Measurements from ENCODE around the gene TSACC. TPM values are rescaled to one million over a fixed set of nuclear protein-coding genes. Genes with fewer than 3 reads are reported as not detected.
"Not testable (repeated sequence)": the region's sequence is repeated elsewhere in the genome, so short reads cannot be mapped to it uniquely, and the experiment has no call there.

TSACC gene
- total RNA-seq, 1 experiment from 2014 or later, result not detected

DNA sequence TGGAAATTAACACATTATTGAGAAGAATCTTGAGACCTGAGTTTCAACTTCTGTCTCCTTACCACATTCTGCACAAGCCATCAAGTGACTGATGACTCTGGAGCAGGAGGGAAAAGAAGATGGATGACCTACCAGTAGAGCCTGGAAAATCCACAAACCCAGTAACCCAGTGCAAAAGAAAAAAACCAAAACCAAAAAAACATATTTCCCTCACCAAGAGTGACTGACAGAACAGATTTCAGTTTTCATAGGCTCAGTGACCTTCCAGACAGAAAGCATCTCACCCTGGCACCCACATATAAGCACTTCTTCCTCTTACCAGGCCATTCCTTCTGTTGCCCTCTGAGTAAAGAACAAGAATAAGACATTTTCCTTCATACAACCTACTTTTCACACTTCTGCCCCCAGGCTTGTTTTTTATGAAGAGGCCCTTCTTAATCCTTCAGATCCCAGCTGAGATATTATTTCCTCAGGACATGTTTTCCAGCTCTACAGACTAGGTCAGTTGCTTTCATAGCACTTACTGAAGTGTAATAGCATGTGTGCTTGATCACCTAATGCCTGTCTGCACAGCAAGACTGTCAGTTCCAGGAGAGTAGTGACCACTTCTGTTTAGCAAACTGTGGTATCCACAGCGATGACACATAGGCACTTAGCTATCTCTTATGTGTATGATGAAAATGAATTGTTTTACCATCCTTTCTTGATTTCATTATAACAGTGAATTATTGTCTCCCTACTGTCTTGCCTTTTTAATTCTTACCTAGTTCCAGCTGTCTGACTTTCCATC lies 4.0 kb downstream of the TSACC start:
- in situ Hi-C loops (cut with HindIII; ENCODE audit: low sequenced_read_pairs), result no loop called here
- DNase-seq (ENCODE audit: low spot score), result no peak

DNA sequence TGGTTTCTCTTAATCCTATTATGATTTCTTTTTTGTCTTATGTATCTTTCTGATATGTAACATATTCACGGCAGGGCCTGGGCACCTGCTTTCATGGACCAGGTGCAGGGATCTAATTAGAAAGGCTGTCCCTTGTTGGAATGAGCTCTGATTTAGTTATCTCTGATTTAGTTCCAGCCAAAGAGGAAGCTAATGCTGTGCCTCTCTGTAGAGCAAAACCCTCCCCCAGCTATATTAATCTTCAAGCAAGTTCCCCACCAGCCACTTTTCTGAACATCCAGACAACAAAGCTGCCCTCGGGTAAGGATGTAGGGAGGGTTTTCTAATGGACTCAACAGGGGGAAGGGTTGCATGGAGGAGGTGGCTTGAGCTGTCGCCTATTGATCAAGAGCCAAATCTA lies 6.1 kb downstream of the TSACC start:
- in situ Hi-C loops (cut with HindIII; ENCODE audit: low sequenced_read_pairs), result no loop called here
- DNase-seq (ENCODE audit: low spot score), result no peak

DNA sequence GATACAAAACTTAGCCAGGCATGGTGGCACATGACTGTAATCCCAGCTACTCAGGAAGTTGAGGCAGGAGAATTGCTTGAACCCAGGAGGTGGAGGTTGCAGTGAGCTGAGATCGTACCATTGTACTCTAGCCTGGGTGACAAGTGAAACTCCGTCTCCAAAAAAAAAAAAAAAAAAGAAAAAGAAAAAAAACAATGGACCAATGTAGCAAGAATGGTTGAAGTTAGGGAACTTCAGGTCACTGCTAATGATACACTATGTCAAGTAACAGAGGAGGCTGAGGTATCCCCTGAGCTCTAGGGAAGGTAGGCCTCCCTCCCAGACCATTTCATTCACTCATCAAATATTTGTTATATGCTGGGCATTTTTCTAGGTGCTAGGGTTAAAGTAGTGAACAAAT lies 7.7 kb downstream of the TSACC start:
- in situ Hi-C loops (cut with HindIII; ENCODE audit: low sequenced_read_pairs); DNase-seq (ENCODE audit: low spot score): not testable (repeated sequence)

DNA sequence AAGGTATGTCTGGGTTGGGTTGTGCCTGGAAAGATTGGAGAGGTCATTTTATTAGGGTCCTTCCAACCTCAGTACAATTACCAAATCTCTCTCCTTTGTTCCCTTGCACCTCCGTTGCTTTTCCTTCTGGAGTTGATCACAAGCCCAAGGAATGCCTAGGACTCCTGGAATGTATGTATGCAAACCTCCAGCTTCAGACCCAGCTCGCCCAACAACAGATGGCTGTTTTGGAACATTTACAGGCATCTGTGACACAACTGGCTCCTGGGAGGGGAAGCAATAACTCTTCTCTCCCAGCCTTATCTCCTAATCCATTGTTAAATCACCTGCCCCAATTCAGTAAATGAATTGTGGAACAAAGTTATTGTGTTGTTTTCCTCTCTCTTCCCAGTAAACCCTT lies 8.3 kb downstream of the TSACC start:
- DNase-seq (ENCODE audit: low spot score), result no peak
- in situ Hi-C loops (cut with HindIII; ENCODE audit: low sequenced_read_pairs), result no loop called here

DNA sequence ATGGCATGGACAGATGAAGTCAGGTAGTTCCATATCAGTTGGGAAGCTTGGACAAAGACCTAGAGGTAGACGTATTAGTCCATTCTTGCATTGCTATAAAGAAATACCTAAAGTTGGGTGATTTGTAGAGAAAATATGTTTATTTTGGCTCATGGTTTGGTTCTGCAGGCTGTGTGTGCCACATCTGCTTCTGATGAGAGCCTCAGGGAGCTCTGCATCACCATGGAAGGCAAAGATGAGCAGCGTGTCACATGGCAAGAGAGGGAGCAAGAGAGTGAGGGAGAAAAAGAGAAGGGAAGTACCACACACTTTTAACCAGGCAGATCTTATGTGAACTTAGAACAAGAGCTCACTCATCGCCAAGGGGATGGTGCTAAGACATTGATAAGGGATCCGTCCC lies 9.0 kb downstream of the TSACC start:
- DNase-seq (ENCODE audit: low spot score), result no peak
- in situ Hi-C loops (cut with HindIII; ENCODE audit: low sequenced_read_pairs), result no loop called here

DNA sequence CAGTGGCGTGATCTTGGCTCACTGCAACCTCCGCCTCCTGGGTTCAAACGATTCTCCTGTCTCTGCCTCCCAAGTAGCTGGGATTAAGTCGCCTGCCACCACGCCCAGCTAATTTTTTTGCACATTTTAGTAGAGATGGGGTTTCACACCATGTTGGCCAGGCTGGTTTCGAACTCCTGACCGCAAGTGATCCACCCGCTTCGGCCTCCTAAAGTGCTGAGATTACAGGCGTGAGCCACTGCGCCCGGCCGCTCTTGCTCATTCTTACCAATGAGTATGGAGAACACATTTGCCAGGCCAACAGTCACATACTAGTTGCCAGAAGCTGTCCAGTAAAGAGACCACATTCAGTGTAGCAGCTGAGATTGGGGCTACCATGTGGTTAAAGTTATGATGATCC lies 14.2 kb downstream of the TSACC start:
- in situ Hi-C loops (cut with HindIII; ENCODE audit: low sequenced_read_pairs); DNase-seq (ENCODE audit: low spot score): not testable (repeated sequence)

DNA sequence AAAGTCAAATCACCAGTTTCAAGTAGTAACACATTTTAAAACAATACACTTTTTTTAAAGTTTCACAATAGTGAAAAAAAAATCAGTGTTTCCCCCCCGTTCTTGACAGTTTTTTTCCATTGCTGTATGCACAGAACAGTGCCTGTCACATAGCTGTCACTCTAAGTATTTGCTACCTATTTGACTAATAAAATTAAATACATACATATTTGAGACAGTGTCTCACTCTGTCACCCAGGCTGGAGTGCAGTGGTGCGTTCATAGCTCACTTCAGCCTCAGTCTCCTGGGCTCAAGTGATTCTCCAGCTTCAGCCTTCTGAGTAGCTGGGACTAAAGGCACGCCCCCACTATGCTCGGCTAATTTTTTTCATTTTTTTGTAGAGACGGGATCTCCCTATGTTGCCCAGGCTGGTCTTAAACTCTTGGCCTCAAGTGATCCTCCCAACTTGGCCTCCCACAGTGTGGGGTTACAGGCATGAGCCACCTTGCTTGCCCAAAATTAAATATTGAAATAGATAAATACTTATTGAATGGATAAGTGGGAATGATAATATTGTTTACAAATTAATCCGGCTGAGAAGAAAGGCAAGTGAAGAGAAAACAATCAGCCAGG lies 18.0 kb downstream of the TSACC start:
- DNase-seq (ENCODE audit: low spot score), result no peak
- in situ Hi-C loops (cut with HindIII; ENCODE audit: low sequenced_read_pairs), result no loop called here

DNA sequence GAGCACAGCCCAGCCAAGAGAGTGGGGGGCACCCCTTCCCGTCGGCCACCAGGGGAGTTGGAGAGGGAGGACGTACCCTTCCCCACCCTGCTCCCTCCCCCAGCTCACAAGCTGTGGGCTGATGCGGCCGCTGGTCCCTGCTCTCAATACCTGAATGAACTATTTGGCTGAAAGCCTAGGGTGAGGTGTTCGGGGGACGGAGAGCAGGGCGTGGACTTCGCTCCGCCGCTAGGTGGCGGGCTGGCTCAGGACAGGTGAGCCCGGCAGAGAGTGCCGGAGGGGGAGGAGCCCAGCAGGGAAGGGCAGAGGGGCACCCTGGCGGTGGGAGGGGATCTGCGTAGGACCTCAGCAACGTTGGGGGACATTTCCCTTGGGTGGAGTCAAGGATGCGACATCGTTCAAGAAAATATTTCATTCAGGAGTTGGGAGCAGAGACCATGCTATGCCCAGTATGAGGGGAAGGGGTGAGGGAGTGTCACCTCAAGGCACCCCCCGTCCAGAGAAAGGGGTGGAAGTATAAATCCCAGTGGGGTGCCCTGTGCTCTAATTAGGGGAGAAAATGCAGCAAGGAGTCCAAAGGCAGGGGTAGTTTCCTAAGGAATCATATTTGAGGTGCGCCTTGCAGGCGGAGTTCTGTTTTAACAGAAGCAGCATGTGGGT lies 18.7 kb downstream of the TSACC start:
- in situ Hi-C loops (cut with HindIII; ENCODE audit: low sequenced_read_pairs), result no loop called here
- peak; percentile 81 for DNase-seq (ENCODE audit: low spot score)

DNA sequence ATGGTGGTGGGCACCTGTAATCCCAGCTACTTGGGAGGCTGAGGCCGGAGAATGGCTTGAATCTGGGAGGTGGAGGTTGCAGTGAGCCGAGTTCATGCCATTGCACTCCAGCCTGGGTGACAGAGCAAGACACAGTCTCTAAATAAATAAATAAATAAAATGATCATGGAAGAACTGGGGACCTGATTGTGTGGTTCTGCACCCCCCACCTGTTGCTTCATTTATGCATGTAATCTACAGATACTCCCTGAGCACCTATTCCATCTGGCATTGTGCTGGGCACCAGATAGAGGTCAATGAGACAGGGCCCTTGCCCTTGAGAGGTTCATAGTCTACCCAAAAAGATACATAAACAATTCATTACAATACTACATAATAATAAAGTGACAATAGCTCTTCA lies 19.7 kb downstream of the TSACC start:
- DNase-seq (ENCODE audit: low spot score), result no peak
- in situ Hi-C loops (cut with HindIII; ENCODE audit: low sequenced_read_pairs), result no loop called here

DNA sequence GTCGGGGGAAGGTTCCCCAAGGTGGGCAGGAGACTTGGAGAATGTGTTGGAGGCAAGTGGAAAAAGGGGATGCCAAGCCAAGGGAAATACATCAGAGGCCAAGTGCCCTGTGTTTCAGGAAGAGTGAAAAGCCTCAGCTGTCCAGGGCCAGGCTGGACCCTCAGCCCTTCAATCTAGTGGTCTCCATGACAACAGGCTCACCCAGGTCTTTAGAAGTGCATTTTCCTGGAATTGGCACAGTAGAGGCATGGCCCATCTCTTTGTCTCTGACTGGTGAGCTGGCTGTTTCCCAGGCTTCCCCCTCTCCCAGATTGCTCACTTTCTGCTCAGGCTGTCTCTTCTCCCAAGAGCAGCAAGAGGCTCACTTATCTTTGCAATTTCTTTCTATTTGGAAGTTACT lies 20.3 kb downstream of the TSACC start:
- no peak for DNase-seq (ENCODE audit: low spot score)
- in situ Hi-C loops (cut with HindIII; ENCODE audit: low sequenced_read_pairs), result no loop called here

DNA sequence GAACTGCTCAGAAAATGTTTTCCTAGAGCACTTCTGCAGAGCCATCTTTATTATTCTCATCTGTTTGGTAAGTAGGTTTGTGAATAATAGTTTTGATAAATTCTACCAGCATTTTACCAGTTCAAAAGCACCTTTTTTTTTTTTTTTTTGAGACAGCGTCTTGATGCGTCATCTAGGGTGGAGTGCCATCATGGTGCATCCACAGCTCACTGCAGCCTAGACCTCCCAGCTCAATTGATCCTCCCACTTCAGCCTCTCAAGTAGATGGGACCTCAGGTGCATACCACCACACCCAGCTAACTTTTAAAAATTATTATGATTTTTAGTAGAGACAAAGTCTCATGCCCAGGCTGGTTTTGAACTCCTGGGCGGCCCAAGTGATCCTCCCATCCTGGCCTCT lies 20.9 kb downstream of the TSACC start:
- in situ Hi-C loops (cut with HindIII; ENCODE audit: low sequenced_read_pairs), result no loop called here
- DNase-seq (ENCODE audit: low spot score), result no peak

DNA sequence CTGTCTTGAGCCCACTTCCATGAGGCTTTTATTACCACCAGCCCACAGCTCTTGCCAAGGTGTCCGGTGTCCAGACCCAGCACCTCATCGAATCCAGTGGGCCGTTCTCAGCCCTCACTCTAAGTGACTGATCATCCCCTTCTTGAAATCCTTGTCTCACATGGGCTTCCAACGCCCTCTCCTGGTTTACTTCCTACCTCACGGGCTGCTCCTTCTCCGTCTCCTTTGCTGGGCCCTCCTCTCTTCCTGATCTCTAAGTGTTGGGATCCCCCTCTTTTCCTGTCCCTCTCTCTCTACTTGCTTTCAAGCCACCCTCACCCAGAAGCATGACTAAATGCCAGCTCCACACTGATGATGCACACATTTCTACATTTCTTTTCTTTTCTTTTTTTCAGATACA lies 21.6 kb downstream of the TSACC start:
- in situ Hi-C loops (cut with HindIII; ENCODE audit: low sequenced_read_pairs), result no loop called here
- DNase-seq (ENCODE audit: low spot score), result no peak

DNA sequence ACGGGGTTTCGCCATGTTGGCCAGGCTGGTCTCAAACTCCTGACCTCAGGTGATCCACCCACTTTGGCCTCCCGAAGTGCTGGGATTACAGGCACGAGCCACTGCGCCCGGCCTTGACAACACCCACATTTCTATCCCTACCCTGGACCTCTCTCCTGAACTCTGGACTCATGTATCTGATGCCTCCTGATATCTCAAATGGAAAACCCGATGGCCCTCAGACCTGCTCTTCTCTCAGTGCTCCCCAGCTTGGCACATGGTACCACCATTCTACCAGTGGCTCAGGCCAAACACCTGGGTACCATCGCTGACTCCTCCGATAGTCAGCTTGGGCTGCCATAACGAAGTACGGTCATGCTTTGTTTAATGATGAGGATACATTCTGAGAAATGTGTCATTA lies 22.2 kb downstream of the TSACC start:
- in situ Hi-C loops (cut with HindIII; ENCODE audit: low sequenced_read_pairs), result no loop called here
- no peak for DNase-seq (ENCODE audit: low spot score)

DNA sequence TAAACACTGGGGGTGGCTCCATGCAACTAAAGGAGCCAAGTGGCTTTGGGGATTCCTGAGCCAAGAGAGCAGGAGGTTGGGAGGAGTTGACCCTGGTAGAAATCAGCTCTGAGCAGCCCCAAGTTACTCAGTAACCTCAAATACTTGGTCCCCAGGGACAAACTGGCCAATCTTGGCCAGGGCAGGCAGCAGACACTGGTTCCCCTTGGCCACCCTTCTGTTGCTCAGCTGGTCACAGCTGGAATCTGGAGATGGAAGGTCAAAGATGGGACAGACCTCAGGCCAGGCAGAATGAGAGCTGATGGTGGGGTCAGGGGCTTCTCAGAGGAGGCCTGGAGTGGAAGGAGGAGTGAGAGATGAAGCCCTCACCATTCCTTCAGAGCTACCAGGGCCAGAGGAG lies 27.4 kb downstream of the TSACC start:
- in situ Hi-C loops (cut with HindIII; ENCODE audit: low sequenced_read_pairs), result no loop called here
- DNase-seq (ENCODE audit: low spot score), result no peak

DNA sequence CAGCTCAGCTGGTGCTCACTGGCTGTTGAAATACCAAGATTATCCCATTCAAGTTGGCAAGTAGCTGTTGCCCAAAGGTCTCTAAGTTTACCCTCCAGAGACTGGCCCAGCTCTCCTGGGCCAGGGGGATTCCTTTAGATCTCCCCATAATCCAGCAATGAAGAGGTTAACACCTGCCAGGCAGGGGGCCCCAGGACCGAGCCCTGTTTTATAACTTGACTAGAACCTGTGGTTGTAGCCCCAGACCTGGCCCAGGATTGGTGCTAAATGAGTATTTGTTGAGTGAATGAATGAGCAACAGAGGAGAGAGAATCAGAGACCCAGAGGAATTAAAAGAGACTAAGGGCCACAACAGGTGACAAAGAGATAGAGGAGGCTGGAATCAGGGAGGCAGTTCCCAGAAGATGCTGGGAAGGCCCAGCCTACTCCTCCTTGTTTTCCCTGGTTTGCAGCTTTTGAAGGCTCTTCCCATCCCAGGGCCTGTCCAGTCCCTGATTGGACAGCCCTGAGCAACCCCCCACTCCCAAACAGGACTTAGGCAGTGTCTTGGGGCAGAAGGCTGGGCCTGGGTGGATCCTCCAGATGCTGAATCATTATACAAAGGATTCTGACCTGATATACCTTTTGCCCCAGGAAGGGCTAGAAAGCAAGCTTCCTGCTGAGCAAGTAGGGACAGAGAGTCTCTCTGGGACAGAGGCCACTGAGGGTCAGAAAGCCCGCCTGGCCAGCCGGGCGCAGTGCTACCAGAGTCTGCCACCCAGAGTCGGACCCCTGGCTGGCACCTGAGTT lies 28.2 kb downstream of the TSACC start:
- in situ Hi-C loops (cut with HindIII; ENCODE audit: low sequenced_read_pairs), result no loop called here

DNA sequence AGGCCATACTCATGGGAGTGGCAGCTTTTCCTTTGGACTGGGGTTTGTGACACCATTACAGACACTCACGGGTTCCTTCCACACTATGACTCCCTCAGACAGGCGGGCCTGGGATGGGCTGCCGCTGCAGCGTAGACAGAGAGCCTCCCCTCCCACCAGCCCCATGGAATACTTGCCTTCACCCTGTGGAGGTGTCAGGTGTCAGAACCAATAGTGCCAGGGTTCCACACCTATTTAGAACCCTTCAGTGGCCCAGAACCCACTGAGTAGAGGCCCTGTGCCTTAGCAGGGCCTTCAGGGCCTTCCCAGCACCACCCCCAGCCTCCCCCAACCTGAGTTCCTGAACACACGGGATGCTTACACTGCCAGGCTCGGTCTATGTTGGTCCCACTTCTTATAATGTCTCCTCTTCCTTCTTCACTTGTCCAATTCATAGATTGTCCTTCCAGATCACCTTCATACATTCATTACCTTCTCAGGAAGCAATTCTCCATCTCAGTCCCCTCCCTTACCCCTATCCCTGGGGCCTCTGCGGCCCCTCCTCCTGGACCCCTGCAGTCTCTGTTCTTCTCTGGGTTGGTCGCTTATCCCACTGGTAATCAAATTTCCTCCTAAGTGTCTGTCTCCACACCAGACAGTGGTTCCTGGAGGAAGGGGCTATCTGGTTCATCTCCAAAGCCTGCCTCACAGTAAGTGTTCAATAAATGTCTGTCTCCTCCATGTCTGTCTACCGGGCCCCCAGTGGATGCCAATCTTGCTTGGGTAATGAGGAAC lies 29.2 kb downstream of the TSACC start:
- in situ Hi-C loops (cut with HindIII; ENCODE audit: low sequenced_read_pairs), result no loop called here
- DNase-seq (ENCODE audit: low spot score), result no peak

More for the DNA sequence above, 28.2 kb downstream of the TSACC start:
- no peak for DNase-seq (ENCODE audit: low spot score)

DNA sequence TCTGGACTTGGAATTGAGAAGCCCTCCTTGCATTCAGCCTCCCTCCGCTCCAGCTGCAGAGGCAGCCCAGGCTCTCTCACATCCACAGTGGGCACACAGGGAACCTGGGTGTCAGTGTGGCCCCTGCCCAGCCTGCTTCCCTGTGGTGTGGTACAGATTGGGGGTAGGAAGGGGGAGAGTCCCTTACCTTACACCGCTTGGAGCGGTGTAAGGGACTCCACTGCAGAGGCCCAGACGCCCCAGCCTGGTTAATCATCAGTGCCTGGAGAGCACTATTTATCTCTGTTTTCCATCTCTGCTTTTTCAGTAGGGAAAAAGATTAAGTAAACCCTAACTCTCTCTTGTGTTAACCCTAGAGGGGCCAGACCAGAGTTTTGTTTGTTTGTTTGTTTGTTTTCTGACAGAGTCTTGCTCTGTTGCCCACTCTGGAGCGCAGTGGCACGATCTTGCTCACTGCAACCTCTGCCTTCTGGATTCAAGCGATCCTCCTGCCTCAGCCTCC lies 29.9 kb downstream of the TSACC start:
- in situ Hi-C loops (cut with HindIII; ENCODE audit: low sequenced_read_pairs), result no loop called here
- DNase-seq (ENCODE audit: low spot score), result no peak

DNA sequence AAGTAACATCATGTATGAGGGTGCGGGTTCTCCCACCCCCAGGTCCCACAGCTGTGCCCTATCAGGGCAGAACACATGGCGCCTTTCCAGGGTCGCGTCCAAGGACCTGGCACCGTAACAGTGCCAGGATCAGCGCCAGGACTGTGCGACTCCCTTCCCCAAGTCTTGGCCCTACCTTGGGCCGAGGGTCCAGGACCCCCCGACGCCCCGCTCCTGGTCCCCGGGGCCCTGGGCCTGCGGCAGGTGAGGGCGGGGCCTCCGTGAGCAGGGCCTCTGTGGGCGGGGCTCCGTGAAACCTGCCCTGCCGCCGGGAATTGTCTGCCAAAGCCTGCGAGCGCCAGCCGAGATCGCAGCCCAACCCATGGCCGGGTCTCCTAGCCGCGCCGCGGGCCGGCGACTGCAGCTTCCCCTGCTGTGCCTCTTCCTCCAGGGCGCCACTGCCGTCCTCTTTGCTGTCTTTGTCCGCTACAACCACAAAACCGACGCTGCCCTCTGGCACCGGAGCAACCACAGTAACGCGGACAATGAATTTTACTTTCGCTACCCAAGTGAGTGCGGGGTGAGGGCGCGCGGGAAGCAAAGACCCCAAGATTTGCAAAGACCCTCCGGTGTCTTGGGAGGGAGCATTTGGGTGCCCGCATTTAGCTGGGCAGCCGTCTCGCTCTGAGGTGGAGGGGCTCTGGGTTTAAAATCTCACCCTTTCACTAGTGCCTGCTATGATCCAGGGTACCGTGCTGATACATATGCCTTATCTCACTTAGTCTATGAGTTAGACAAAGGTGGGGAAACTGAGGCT lies 30.8 kb downstream of the TSACC start, which contains the start of gene RHBG:
Gene RHBG, plus strand, starts transcription at position 323 of the 796 bp plus-strand sequence. Its CDS starts 39 bp downstream, at position 362.
- DNase-seq (ENCODE audit: low spot score), result peak; percentile 81
- in situ Hi-C loops (cut with HindIII; ENCODE audit: low sequenced_read_pairs), result no loop called here

Measured in G401 (cell line).